Fibroblast of skin of right biceps (primary cell): ENCODE data around the gene HPCAL1.

ENCODE experiments used
- DNase-seq: peaks from one replicate; pipeline ENCODE4 v3.0.0-alpha.2; 2013

The HPCAL1 gene

GRCh38 chr2:10473121-10473756 lies 170.5 kb downstream of the HPCAL1 start:
- no peak for DNase-seq

GRCh38 chr2:10475221-10475722 lies 172.6 kb downstream of the HPCAL1 start:
- DNase-seq: no peak

GRCh38 chr2:10475811-10476660 lies 173.3 kb downstream of the HPCAL1 start:
- DNase-seq: no peak

- no peak for DNase-seq
Measured at GRCh38 chr2:10476723-10477442, 174.2 kb downstream of the HPCAL1 start.
